ENCODE measurements around the gene CACNG1.

The CACNG1 gene

GRCh38 chr17:67079491-67079890, 35.1 kb downstream of the CACNG1 start:
- H3K36me3 Mint-ChIP-seq (ENCODE audit: low read depth) = peaks cover 26% of the 10 kb centered on the region
- H3K4me1 Mint-ChIP-seq = peaks cover 6% of the 10 kb centered on the region
- no peak overlapping the region for H3K27ac Mint-ChIP-seq
- H3K9me3 Mint-ChIP-seq = no peaks in the 10 kb centered on the region
- no peaks in the 10 kb centered on the region for H3K27me3 Mint-ChIP-seq (ENCODE audit: low read depth)
- no peak overlapping the region for H3K4me3 Mint-ChIP-seq
- no peak for TF ChIP-seq CTCF (IDR thresholded peaks at IDR 0.05; ENCODE audit: unreplicated experiment in 3 of 3)

DNA sequence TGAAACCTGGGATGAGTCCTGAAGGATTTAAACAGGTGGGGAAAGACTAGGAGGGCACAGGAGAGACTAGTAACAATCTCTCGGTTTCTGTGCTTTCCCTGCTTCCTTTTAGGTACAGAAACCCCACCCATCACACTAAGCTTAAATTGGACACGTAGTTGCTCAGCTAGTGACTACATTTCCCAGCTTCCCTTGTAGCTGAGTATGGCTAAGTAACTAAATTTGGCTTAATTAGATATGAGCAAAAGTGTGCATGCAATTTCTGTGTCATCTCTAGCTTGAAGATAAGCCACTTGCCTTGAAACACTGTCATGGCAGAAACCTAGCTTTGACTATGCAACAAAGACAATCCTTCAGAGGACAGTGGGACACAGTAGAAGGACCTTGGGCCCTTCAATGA, 36.5 kb downstream of the CACNG1 start:
- H3K27me3 Mint-ChIP-seq (ENCODE audit: low read depth) = no peaks in the 10 kb centered on the region
- H3K4me3 Mint-ChIP-seq = no peak overlapping the region
- H3K27ac Mint-ChIP-seq = no peak overlapping the region
- H3K4me1 Mint-ChIP-seq = peaks cover 6% of the 10 kb centered on the region
- no peak for TF ChIP-seq CTCF (IDR thresholded peaks at IDR 0.05; ENCODE audit: unreplicated experiment in 3 of 3)
- H3K9me3 Mint-ChIP-seq = no peaks in the 10 kb centered on the region
- H3K36me3 Mint-ChIP-seq (ENCODE audit: low read depth) = peaks cover 31% of the 10 kb centered on the region

DNA sequence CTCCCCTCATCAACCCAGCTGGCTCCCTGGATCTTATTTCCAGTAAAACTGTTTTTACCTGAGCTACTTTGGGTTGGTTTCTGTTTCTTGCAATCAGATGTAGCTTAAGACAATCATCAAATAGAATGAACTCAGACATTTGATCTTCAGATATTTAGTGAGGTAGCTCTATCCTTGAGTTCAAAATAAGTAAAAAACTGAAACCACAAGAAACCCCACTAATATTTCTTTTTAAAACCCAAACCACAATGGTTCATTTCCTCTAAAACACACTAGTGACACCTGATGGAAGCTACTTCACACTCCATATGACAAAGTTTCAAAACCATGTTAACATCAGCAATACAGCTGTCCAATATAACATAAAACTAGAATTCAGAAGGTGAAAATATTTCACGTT, 37.8 kb downstream of the CACNG1 start:
- H3K9me3 Mint-ChIP-seq = no peaks in the 10 kb centered on the region
- H3K4me1 Mint-ChIP-seq = no peaks in the 10 kb centered on the region
- no peak for TF ChIP-seq CTCF (IDR thresholded peaks at IDR 0.05; ENCODE audit: unreplicated experiment in 3 of 3)
- no peak overlapping the region for H3K4me3 Mint-ChIP-seq
- no peaks in the 10 kb centered on the region for H3K27me3 Mint-ChIP-seq (ENCODE audit: low read depth)
- H3K36me3 Mint-ChIP-seq (ENCODE audit: low read depth) = peaks cover 34% of the 10 kb centered on the region
- H3K27ac Mint-ChIP-seq = no peak overlapping the region

DNA sequence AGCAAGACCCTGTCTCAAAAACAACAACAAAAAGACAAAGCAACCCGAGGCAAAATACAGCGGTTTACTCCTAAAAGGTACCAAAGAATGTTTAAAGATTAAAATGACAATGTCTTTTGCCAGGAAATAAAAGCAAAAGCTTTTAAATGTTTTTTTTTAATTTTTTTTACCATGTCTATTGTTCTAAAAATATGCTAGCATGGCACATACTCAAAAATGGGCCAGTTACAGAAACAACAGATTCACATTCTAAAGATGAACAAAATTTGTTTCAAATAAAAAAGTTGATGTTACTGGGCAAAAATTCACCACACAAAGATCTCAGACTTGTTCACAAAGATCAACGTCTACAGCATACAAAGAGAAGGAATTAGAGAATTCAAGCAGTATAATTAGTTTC, 41.1 kb downstream of the CACNG1 start:
- no peak for TF ChIP-seq CTCF (IDR thresholded peaks at IDR 0.05; ENCODE audit: unreplicated experiment in 3 of 3)
- peaks cover 10% of the 10 kb centered on the region for H3K9me3 Mint-ChIP-seq
- peaks cover 49% of the 10 kb centered on the region for H3K36me3 Mint-ChIP-seq (ENCODE audit: low read depth)
- H3K27me3 Mint-ChIP-seq (ENCODE audit: low read depth) = no peaks in the 10 kb centered on the region
- no peaks in the 10 kb centered on the region for H3K4me1 Mint-ChIP-seq
- no peak overlapping the region for H3K4me3 Mint-ChIP-seq
- H3K27ac Mint-ChIP-seq = no peak overlapping the region

GRCh38 chr17:67088639-67089038, 44.3 kb downstream of the CACNG1 start:
- Mint-ChIP-seq H3K4me3 (no peak overlapping the region), H3K4me1 (no peaks in the 10 kb centered on the region), H3K27ac (no peak overlapping the region), H3K27me3 (ENCODE audit: low read depth) (no peaks in the 10 kb centered on the region), H3K9me3 (peaks cover 11% of the 10 kb centered on the region), H3K36me3 (ENCODE audit: low read depth) (peaks cover 62% of the 10 kb centered on the region)
- TF ChIP-seq CTCF (IDR thresholded peaks at IDR 0.05; ENCODE audit: unreplicated experiment in 3 of 3) = no peak

GRCh38 chr17:67090341-67090740, 46.0 kb downstream of the CACNG1 start:
- Mint-ChIP-seq H3K27ac (no peak overlapping the region), H3K9me3 (peaks cover 11% of the 10 kb centered on the region), H3K36me3 (ENCODE audit: low read depth) (peaks cover 70% of the 10 kb centered on the region), H3K27me3 (ENCODE audit: low read depth) (no peaks in the 10 kb centered on the region), H3K4me3 (no peak overlapping the region), H3K4me1 (no peaks in the 10 kb centered on the region)
- TF ChIP-seq CTCF (IDR thresholded peaks at IDR 0.05; ENCODE audit: unreplicated experiment in 3 of 3) = no peak
